Thyroid gland (tissue), 4 donors: ENCODE measurements around the gene TLE1. TPM values are rescaled to one million over a fixed set of nuclear protein-coding genes. Genes with fewer than 3 reads are reported as not detected.
"Not testable (repeated sequence)": the region's sequence is repeated elsewhere in the genome, so short reads cannot be mapped to it uniquely, and the experiment has no call there.

Experiments used
- DNase-seq, 2 donors: peaks; one replicate each; pipeline ENCODE4 v3.0.0-alpha.2; 2019
- H3K27ac ChIP-seq, 3 donors: fragments of 200-600 bp; sonication (generic); 1 replicate in 2 of 3; 2 replicates in 1 of 3; pipeline ENCODE4 v1.5.1; 2016 to 2019; ENCODE audit warnings: mild to moderate bottlenecking in 1 of 3, moderate library complexity in 1 of 3
- H3K27me3 ChIP-seq: fragments of 200-600 bp; sonication (generic); one replicate; pipeline ENCODE4 v1.5.1; 2019
- H3K36me3 ChIP-seq, 2 donors: fragments of 200-600 bp; sonication (generic); one replicate each; pipeline ENCODE4 v1.5.1; 2016 to 2019
- H3K4me1 ChIP-seq, 2 donors: fragments of 200-600 bp; sonication (generic); one replicate each; pipeline ENCODE4 v1.5.1; 2017 to 2019
- H3K4me3 ChIP-seq, 3 donors: fragments of 200-600 bp; sonication (generic); replicated peaks in 1 of 3; 1 replicate in 2 of 3; 2 replicates in 1 of 3; pipeline ENCODE4 v1.5.1; 2016; ENCODE audit warnings: mild to moderate bottlenecking in 1 of 3
- H3K9me3 ChIP-seq: fragments of 200-600 bp; sonication (generic); one replicate; pipeline ENCODE4 v1.5.1; 2017
- CTCF ChIP-seq, 6 experiments: fragments of 200-600 bp in 3 of 6; fragments of 450-650 bp in 3 of 6; sonication (generic) in 3 of 6; IDR thresholded peaks; one replicate each; pipeline ENCODE4 v1.5.1; 2016 to 2019; ENCODE audit warnings: antibody characterized with exemption in 6 of 6, mild to moderate bottlenecking in 2 of 6, inconsistent platforms in 1 of 6, moderate library complexity in 1 of 6
- POLR2A ChIP-seq, 2 donors: fragments of 450-650 bp; IDR thresholded peaks; one replicate each; pipeline ENCODE4 v1.6.1; 2017; ENCODE audit warnings: antibody characterized with exemption in 2 of 2, mild to moderate bottlenecking in 2 of 2, moderate library complexity in 1 of 2
- WGBS, 2 donors: methylation state at CpG; one replicate each; pipeline ENCODE4 v1.1.5; 2017; 5-methylcytosine and 5-hydroxymethylcytosine counted together
- intact Hi-C: fragments of 100-400 bp; cut with DNase I; formaldehyde crosslinking; loops from one replicate; pipeline ENCODE4 v1.15.1; 2023
- total RNA-seq, 4 donors: library from RNA; depleted of rRNA; stranded (reverse); fragments of >200 nt; gene quantifications; one replicate each; pipeline ENCODE4 v1.2.3, GENCODE V29; 2016

TLE1 gene
- total RNA-seq, 4 donors from 2014 or later, result 40.7 to 91.1 (median 58.4) TPM

GRCh38 chr9:81646337-81646736 is 43.0 kb downstream of the TLE1 start:
- no peak for TF ChIP-seq POLR2A (IDR thresholded peaks at IDR 0.05)
- TF ChIP-seq CTCF (IDR thresholded peaks at IDR 0.05), result no peak
- Histone ChIP-seq H3K27me3 (no peaks in the 10 kb centered on the region), H3K27ac (no peak overlapping the region), H3K36me3 (no peaks in the 10 kb centered on the region), H3K4me3 (no peak overlapping the region), H3K9me3 (no peaks in the 10 kb centered on the region), H3K4me1 (peaks cover 10 to 13% of the 10 kb centered on the region in 2 donors)
- intact Hi-C loops, result no loop called here
- DNase-seq, result no peak
- WGBS, 2 donors, result 88 to 94% methylated on average over 3 of the region's 3 CpGs

GRCh38 chr9:81644513-81644912 is 44.8 kb downstream of the TLE1 start:
- H3K27ac ChIP-seq, H3K27me3 ChIP-seq, DNase-seq, H3K9me3 ChIP-seq, H3K4me3 ChIP-seq, H3K36me3 ChIP-seq, intact Hi-C loops: not testable (repeated sequence)
- peaks cover 0 to 12% of the 10 kb centered on the region in 2 donors for H3K4me1 ChIP-seq
- 80 to 86% methylated on average over 6 of the region's 6 CpGs for WGBS, 2 donors

- 100% methylated on average over 1 of the region's 1 CpG for WGBS, 2 donors
- Histone ChIP-seq H3K9me3 (no peaks in the 10 kb centered on the region), H3K27ac (no peak overlapping the region), H3K4me3 (no peak overlapping the region), H3K36me3 (no peaks in the 10 kb centered on the region), H3K4me1 (peaks cover 0 to 25% of the 10 kb centered on the region in 2 donors), H3K27me3 (no peaks in the 10 kb centered on the region)
- TF ChIP-seq POLR2A (IDR thresholded peaks at IDR 0.05) (no peak), CTCF (IDR thresholded peaks at IDR 0.05) (no peak)
- DNase-seq, result no peak
- intact Hi-C loops, result no loop called here
Measured at GRCh38 chr9:81637276-81637675, 52.1 kb downstream of the TLE1 start.

GRCh38 chr9:81636255-81636599 is 53.1 kb downstream of the TLE1 start:
- intact Hi-C loops, result no loop called here
- no peak for DNase-seq
- H3K27ac ChIP-seq, result no peak overlapping the region
- no peaks in the 10 kb centered on the region for H3K27me3 ChIP-seq
- 89% methylated on average over 3 of the region's 3 CpGs for WGBS, 2 donors
- no peaks in the 10 kb centered on the region for H3K9me3 ChIP-seq
- TF ChIP-seq CTCF (IDR thresholded peaks at IDR 0.05) (no peak), POLR2A (IDR thresholded peaks at IDR 0.05) (no peak)
- H3K4me3 ChIP-seq, result no peak overlapping the region
- H3K36me3 ChIP-seq, result no peaks in the 10 kb centered on the region
- peaks cover 0 to 25% of the 10 kb centered on the region in 2 donors for H3K4me1 ChIP-seq

- 94 to 100% methylated on average over 1 of the region's 1 CpG for WGBS, 2 donors
- intact Hi-C loops, result no loop called here
- TF ChIP-seq POLR2A (IDR thresholded peaks at IDR 0.05) (no peak), CTCF (IDR thresholded peaks at IDR 0.05) (no peak)
- no peak for DNase-seq
- Histone ChIP-seq H3K36me3 (no peaks in the 10 kb centered on the region), H3K4me1 (peaks cover 0 to 22% of the 10 kb centered on the region in 2 donors), H3K27ac (no peak overlapping the region), H3K9me3 (no peaks in the 10 kb centered on the region), H3K27me3 (no peaks in the 10 kb centered on the region), H3K4me3 (no peak overlapping the region)
Measured at GRCh38 chr9:81635521-81636254, 53.7 kb downstream of the TLE1 start.
